ENCODE measurements around the gene PLPP6. TPM values are rescaled to one million over a fixed set of nuclear protein-coding genes. Genes with fewer than 3 reads are reported as not detected.
"Not testable (repeated sequence)": the region's sequence is repeated elsewhere in the genome, so short reads cannot be mapped to it uniquely, and the experiment has no call there.

PLPP6 gene
- total and polyA plus RNA-seq, 2 of the 8 experiments (the other 6 are each of a cell fraction or from before 2014, with no cell fraction given) = 11.8 to 13.3 TPM

DNA sequence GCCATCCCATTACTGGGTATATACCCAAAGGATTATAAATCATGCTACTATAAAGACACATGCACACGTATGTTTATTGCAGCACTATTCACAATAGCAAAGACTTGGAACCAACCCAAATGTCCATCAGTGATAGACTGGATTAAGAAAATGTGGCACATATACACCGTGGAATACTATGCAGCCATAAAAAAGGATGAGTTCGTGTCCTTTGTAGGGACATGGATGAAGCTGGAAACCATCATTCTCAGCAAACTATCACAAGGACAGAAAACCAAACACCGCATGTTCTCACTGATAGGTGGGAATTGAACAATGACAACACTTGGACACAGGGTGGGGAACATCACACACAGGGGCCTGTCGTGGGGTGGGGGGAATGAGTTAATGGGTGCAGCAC, 1.4 kb upstream of the PLPP6 start:
- CTCF ChIA-PET (ENCODE audit: partially characterized antibody) = interaction anchor here (0.6 to 0.7 kb wide), 2 partner anchors 35 to 577 kb away, joined by 3 read pairs; no protein-coding TSS in a partner anchor
- H2BK15ac ChIP-seq (ENCODE audit: low read length); POLR2A ChIA-PET (ENCODE audit: partially characterized antibody); H3K27ac ChIP-seq (ENCODE audit: low read depth, low read length); H4K5ac ChIP-seq (ENCODE audit: insufficient read length, low read depth, low read length); H3K9me3 ChIP-seq (ENCODE audit: insufficient read depth in 2 of 2, low read depth in 1 of 2, low read length in 1 of 2); H4K8ac ChIP-seq (ENCODE audit: extremely low read depth, insufficient read depth, low read length); H4K20me1 ChIP-seq (replicated peaks in 1 of 2; ENCODE audit: control insufficient read depth in 1 of 2, insufficient read depth in 2 of 2, low read length in 2 of 2); H2AFZ ChIP-seq (ENCODE audit: low read length); FAIRE-seq; H3K4me3 ChIP-seq (ENCODE audit: extremely low read depth in 1 of 4, insufficient read depth in 2 of 4, low read depth in 3 of 4, low read length in 4 of 4); H2BK5ac ChIP-seq (ENCODE audit: low read depth, low read length); H3K79me2 ChIP-seq (ENCODE audit: control insufficient read depth in 1 of 2, insufficient read depth in 2 of 2, low read length in 2 of 2); H3K14ac ChIP-seq (ENCODE audit: insufficient read length); H2BK120ac ChIP-seq (replicated peaks; ENCODE audit: low read depth, low read length); H4K91ac ChIP-seq (replicated peaks; ENCODE audit: insufficient read length, low read length); H3K4ac ChIP-seq (replicated peaks; ENCODE audit: insufficient read length, low read depth, low read length); DNase-seq (ENCODE audit: low read depth in 1 of 2, low spot score in 2 of 2); H3K23ac ChIP-seq (ENCODE audit: insufficient read length); H3K9ac ChIP-seq (replicated peaks in 1 of 4; ENCODE audit: extremely low read depth in 1 of 4, low read depth in 3 of 4, low read length in 3 of 4); H2BK20ac ChIP-seq (ENCODE audit: low read length); H3K18ac ChIP-seq (ENCODE audit: extremely low read depth, low read length); H3K4me2 ChIP-seq (ENCODE audit: insufficient read depth in 1 of 2, low read depth in 2 of 2, low read length in 2 of 2); H3K56ac ChIP-seq (replicated peaks; ENCODE audit: insufficient read length, low read depth, low read length); H3K79me1 ChIP-seq (ENCODE audit: low read depth, low read length); H2BK12ac ChIP-seq (ENCODE audit: low read depth, low read length); H3K36me3 ChIP-seq (ENCODE audit: control insufficient read depth in 2 of 4, insufficient read depth in 4 of 4, low read length in 3 of 4); H2AK5ac ChIP-seq (ENCODE audit: low read depth, low read length); H3K27me3 ChIP-seq (replicated peaks in 1 of 4; ENCODE audit: control insufficient read depth in 3 of 4, extremely low read depth in 1 of 4, insufficient read depth in 3 of 4, low read length in 3 of 4): not testable (repeated sequence)
- 85% methylated on average over 4 of the region's 5 CpGs; no CpG with 5 or more reads in 1 of the 2 experiments for WGBS, 2 experiments (ENCODE audit: extremely low coverage in 1 of 2, insufficient coverage in 1 of 2, insufficient read length in 1 of 2, insufficient replicate concordance in 2 of 2, low coverage in 1 of 2, low lambda C conversion rate in 2 of 2, missing lambda C conversion rate in 1 of 2)
- peaks cover 10% of the 10 kb centered on the region for H3K23me2 ChIP-seq (ENCODE audit: low read depth, low read length)
- H3K4me1 ChIP-seq (replicated peaks in 1 of 4; ENCODE audit: control insufficient read depth in 3 of 4, insufficient read depth in 4 of 4, low read length in 3 of 4) = peaks cover 4 to 18% (median 9%) of the 10 kb centered on the region in 4 experiments

Data from H1 (cell line).